Tibial nerve (tissue), 4 donors: ENCODE measurements around the gene TWSG1. TPM values are rescaled to one million over a fixed set of nuclear protein-coding genes. Genes with fewer than 3 reads are reported as not detected.
"Not testable (repeated sequence)": the region's sequence is repeated elsewhere in the genome, so short reads cannot be mapped to it uniquely, and the experiment has no call there.

ENCODE experiments used
- DNase-seq, 2 donors: peaks; one replicate each; pipeline ENCODE4 v3.0.0-alpha.2; 2019; ENCODE audit warnings: low spot score in 2 of 2
- H3K27ac ChIP-seq, 4 donors: fragments of 200-600 bp; sonication (generic) in 3 of 4; one replicate each; pipeline ENCODE4 v1.5.1; 2017 to 2019; ENCODE audit warnings: mild to moderate bottlenecking in 1 of 4
- H3K27me3 ChIP-seq, 2 donors: fragments of 200-600 bp; sonication (generic) in 1 of 2; one replicate each; pipeline versions ENCODE4 v1.5.1 to v1.6.0; 2017 to 2019
- H3K36me3 ChIP-seq, 3 donors: fragments of 200-600 bp; sonication (generic); one replicate each; pipeline ENCODE4 v1.5.1; 2018 to 2019
- H3K4me1 ChIP-seq, 4 donors: fragments of 200-600 bp; sonication (generic) in 3 of 4; one replicate each; pipeline ENCODE4 v1.5.1; 2017 to 2019
- H3K4me3 ChIP-seq, 4 donors: fragments of 200-600 bp; sonication (generic) in 3 of 4; one replicate each; pipeline ENCODE4 v1.5.1; 2017 to 2019; ENCODE audit warnings: mild to moderate bottlenecking in 1 of 4, moderate library complexity in 1 of 4
- H3K9me3 ChIP-seq, 4 donors: fragments of 200-600 bp; sonication (generic) in 3 of 4; one replicate each; pipeline ENCODE4 v1.5.1; 2017 to 2019
- CTCF ChIP-seq, 5 experiments: fragments of 200-600 bp in 3 of 5; fragments of 450-650 bp in 2 of 5; sonication (generic) in 3 of 5; IDR thresholded peaks; one replicate each; pipeline ENCODE4 v1.5.1; 2016 to 2019; ENCODE audit warnings: antibody characterized with exemption in 5 of 5, mild to moderate bottlenecking in 3 of 5, moderate library complexity in 2 of 5
- EP300 ChIP-seq, 2 donors: sonication (generic); formaldehyde crosslinking; IDR thresholded peaks; one replicate each; pipeline ENCODE4 v1.6.1; 2017; ENCODE audit warnings: antibody characterized with exemption in 2 of 2, mild to moderate bottlenecking in 1 of 2
- POLR2A ChIP-seq, 2 donors: fragments of 450-650 bp; IDR thresholded peaks; one replicate each; pipeline ENCODE4 v1.6.1; 2017; ENCODE audit warnings: antibody characterized with exemption in 2 of 2, mild to moderate bottlenecking in 2 of 2, moderate library complexity in 2 of 2
- WGBS, 2 donors: methylation state at CpG; one replicate each; pipeline ENCODE4 v1.1.5; 2018; 5-methylcytosine and 5-hydroxymethylcytosine counted together
- total RNA-seq, 4 donors: library from RNA; depleted of rRNA; stranded (reverse); fragments of >200 nt; gene quantifications; one replicate each; pipeline ENCODE4 v1.1.0, GENCODE V29; 2016

The TWSG1 gene
- total RNA-seq, 4 donors from 2014 or later: 33.3 to 64.9 (median 56.9) TPM

DNA sequence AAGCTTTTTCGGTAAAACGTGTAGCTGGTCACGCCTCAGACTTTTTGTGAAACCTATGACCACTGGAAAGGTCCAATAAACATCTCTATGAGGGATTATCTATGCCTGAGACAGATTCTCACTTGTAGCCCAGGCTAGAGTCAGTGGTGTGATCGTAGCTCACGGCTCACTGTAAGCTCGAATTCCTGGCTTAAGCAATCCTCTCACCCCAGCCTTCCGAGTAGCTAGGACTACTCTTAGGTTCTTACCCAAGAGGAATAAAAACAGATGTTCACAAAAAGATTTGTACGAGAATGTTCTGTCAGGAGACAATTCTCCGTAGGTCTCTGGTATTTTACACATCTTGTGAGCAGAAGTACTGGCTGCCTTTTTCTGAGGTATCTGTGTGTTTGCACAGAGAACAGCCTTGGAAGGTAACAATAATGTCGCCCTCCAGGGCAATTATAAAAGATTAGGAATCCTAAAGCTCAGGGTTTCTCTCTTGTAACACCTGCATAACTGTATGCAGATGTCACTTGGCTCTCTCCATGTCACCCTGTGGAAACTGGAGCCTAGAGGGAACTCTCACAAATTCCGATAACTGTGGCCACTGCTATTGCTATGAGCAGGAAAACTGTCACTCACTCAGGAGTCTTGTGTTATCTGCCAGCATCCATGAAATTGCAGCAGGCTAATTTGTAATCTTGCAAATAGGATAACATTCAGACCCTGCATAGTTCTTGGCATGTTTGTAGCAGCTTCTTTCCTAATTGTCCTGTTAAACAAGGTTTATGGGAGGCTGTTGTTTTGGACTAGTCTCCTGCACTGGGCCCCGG lies 115.2 kb downstream of the TWSG1 start:
- H3K9me3 ChIP-seq: peaks cover 0 to 9% (median 0%) of the 10 kb centered on the region in 4 donors
- no peaks in the 10 kb centered on the region for H3K27me3 ChIP-seq
- 56 to 67% methylated on average over 12 of the region's 12 CpGs for WGBS, 2 donors
- H3K4me1 ChIP-seq: peaks cover 0 to 8% (median 0%) of the 10 kb centered on the region in 4 donors
- DNase-seq: no peak
- H3K4me3 ChIP-seq: no peak overlapping the region
- H3K36me3 ChIP-seq: no peaks in the 10 kb centered on the region
- no peak overlapping the region for H3K27ac ChIP-seq
- TF ChIP-seq POLR2A (IDR thresholded peaks at IDR 0.05) (no peak), EP300 (IDR thresholded peaks at IDR 0.05) (no peak), CTCF (IDR thresholded peaks at IDR 0.05) (no peak)

- H3K27me3 ChIP-seq, H3K4me1 ChIP-seq, H3K4me3 ChIP-seq, H3K27ac ChIP-seq, H3K36me3 ChIP-seq, DNase-seq: not testable (repeated sequence)
- 99% methylated on average over 7 of the region's 7 CpGs for WGBS, 2 donors
- H3K9me3 ChIP-seq: peaks cover 0 to 19% (median 3%) of the 10 kb centered on the region in 4 donors
These were observed 116.3 kb downstream of the TWSG1 start for GRCh38 chr18:9450920-9451319.

Other genes with a start within 250 kb of the TWSG1 start
- gene NDUFV2, start 232.1 kb upstream of the TWSG1 start, total RNA-seq: 10 to 100 TPM; 62.4 to 91.3 (median 74.6) TPM
- gene ANKRD12, start 198.0 kb upstream of the TWSG1 start, total RNA-seq: 10 to 100 TPM; 43.5 to 59.7 (median 52.7) TPM
- gene RALBP1, start 140.7 kb downstream of the TWSG1 start, total RNA-seq: 100 to 1,000 TPM in 2 of 4 donors, 10 to 100 TPM in 2; 93.3 to 118 (median 99.5) TPM